ENCODE data around the gene ESRP2.

The ESRP2 gene

DNA sequence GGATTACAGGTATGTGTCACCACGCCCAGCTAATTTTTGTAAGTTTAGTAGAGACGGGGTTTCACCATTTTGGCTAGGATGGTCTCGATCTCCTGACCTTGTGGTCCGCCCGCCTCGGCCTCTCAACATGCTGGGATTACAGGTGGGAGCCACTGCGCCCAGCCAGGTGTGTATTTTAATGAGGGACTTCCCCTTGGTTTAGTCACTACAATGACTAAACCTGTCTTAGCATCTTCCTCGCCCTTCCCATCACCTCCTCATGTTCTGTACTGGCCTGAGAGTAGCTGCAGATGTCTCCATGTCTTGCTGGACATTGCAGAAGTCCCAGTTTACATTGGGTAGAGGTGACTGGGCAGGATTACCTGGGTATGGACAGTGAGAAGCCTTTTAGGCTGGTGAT lies 38.0 kb upstream of the ESRP2 start:
- Histone ChIP-seq H3K27ac (ENCODE audit: low read depth, low read length) (no peak overlapping the region), H3K4me3 (ENCODE audit: low read length) (no peak overlapping the region), H3K9me3 (ENCODE audit: insufficient read depth, low read depth, low read length) (no peaks in the 10 kb centered on the region), H3K9ac (ENCODE audit: low read depth, low read length) (no peak overlapping the region), H3K36me3 (ENCODE audit: insufficient read depth, low read length) (peaks cover 21% of the 10 kb centered on the region), H3K27me3 (ENCODE audit: insufficient read depth, low read length) (no peaks in the 10 kb centered on the region), H3K4me1 (ENCODE audit: insufficient read depth, low read length) (no peaks in the 10 kb centered on the region; the same call in 1 of the 2 replicates)
- 93% methylated on average over 8 of the region's 8 CpGs for WGBS

DNA sequence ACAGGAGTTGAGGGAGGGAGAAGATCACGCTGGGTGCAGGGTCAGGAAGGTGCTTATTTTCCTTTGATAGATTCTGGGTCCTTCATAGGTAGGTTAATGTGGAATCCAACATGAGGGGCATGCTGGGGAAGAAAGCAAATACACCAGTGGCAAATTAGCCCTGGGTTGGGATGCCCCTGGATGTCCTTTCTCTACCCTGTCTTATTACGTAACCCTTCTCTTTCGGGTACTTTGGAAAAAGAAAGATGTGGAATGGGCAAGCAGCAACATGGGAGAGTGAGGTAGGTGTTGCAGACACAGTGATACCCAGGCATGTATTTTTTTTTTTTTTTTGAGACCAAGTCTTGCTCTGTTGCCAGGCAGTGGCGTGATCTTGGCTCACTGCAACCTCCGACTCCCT lies 37.5 kb upstream of the ESRP2 start:
- Histone ChIP-seq H3K9ac (ENCODE audit: low read depth, low read length) (no peak overlapping the region), H3K27ac (ENCODE audit: low read depth, low read length) (no peak overlapping the region), H3K27me3 (ENCODE audit: insufficient read depth, low read length) (no peaks in the 10 kb centered on the region), H3K4me3 (ENCODE audit: low read length) (no peak overlapping the region), H3K9me3 (ENCODE audit: insufficient read depth, low read depth, low read length) (no peaks in the 10 kb centered on the region), H3K36me3 (ENCODE audit: insufficient read depth, low read length) (peaks cover 21% of the 10 kb centered on the region), H3K4me1 (ENCODE audit: insufficient read depth, low read length) (peaks cover under 1% of the 10 kb centered on the region)
- 97% methylated on average over 5 of the region's 5 CpGs for WGBS

DNA sequence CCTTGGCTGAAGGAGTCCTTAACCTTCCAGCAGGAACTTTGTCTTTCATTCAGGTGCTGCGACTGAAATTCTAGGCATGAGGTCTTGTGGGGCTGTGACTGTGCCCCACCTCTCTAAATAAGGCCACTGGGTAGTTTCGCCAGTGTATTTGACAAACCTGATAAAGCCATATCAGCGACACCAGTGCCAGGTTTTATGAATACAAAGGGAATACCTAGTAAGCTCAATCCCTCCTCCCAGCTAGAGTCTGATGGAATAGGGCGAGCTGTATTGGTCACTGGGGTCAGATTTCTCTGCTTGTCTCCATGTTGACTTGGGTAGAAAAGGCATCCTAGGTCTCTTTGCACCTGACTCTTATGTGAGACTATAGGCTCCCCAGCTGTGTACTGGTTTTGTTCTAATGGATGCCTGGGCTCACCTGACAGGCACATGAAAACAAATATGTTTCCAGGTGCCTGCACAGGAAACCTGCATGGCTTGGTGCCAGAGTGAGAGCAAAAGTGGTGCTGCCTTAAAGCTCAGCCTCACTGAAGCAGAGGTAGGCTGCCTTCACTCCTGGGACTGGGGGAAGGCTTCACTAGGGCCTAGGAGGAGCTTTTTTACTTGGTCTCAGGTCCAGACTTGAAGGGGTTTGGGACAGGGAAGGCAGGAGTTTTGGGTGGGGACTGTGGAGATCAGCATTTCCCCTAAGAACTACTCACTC lies 36.7 kb upstream of the ESRP2 start:
- Histone ChIP-seq H3K27ac (ENCODE audit: low read depth, low read length) (no peak overlapping the region), H3K9ac (ENCODE audit: low read depth, low read length) (no peak overlapping the region), H3K4me1 (ENCODE audit: insufficient read depth, low read length) (peaks cover 9% of the 10 kb centered on the region), H3K4me3 (ENCODE audit: low read length) (no peak overlapping the region), H3K27me3 (ENCODE audit: insufficient read depth, low read length) (no peaks in the 10 kb centered on the region), H3K36me3 (ENCODE audit: insufficient read depth, low read length) (peaks cover 21% of the 10 kb centered on the region), H3K9me3 (ENCODE audit: insufficient read depth, low read depth, low read length) (no peaks in the 10 kb centered on the region)
- WGBS: 87% methylated on average over 4 of the region's 4 CpGs

DNA sequence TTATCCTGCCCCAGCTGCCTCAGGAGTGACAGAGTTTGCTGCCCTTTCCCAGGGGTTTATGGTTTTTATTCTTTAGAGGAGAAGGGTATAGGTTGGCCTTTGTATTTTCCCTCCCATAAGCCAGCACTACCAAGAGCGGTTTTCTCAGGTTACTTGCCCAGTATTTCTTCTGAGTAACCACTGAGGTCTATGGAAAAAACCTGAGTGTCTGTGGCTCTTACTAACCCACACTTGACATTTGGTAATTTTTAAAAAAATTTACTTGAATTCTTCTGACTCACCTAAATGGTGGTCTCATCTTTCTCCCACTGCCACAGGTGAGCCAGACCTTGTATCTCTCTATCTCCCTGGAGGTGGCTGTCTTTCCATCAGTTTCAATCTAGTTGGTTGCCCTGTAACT lies 34.4 kb upstream of the ESRP2 start:
- Histone ChIP-seq H3K4me1 (ENCODE audit: insufficient read depth, low read length) (peaks cover 17% of the 10 kb centered on the region), H3K36me3 (ENCODE audit: insufficient read depth, low read length) (peaks cover 18% of the 10 kb centered on the region), H3K27ac (ENCODE audit: low read depth, low read length) (no peak overlapping the region), H3K9ac (ENCODE audit: low read depth, low read length) (no peak overlapping the region), H3K9me3 (ENCODE audit: insufficient read depth, low read depth, low read length) (no peaks in the 10 kb centered on the region), H3K4me3 (ENCODE audit: low read length) (no peak overlapping the region), H3K27me3 (ENCODE audit: insufficient read depth, low read length) (peaks cover 3% of the 10 kb centered on the region; the same call in 1 of the 2 replicates)
- WGBS: 67% methylated on average over 1 of the region's 1 CpG

DNA sequence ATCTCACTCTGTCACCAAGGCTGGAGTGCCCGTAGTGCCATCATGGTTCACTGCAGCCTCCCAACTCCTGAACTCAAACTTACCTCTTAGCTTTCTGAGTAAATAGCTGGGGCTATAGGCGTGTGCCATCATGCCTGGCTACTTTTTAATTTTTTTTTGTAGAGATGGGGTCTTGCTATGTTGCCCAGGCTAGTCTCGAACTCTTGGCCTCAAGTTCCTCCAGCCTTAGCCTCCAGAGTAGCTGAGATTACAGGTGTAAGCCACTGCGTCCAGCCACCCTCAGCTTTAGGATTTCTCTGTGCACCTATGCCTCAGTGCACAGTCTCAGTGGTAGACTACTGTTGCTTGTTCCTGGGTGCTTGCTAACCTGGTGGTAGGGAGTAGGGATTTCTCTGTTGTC lies 33.9 kb upstream of the ESRP2 start:
- Histone ChIP-seq H3K36me3 (ENCODE audit: insufficient read depth, low read length) (peaks cover 13% of the 10 kb centered on the region), H3K9ac (ENCODE audit: low read depth, low read length) (no peak overlapping the region), H3K27ac (ENCODE audit: low read depth, low read length) (no peak overlapping the region), H3K4me3 (ENCODE audit: low read length) (no peak overlapping the region), H3K4me1 (ENCODE audit: insufficient read depth, low read length) (peaks cover 17% of the 10 kb centered on the region), H3K9me3 (ENCODE audit: insufficient read depth, low read depth, low read length) (no peaks in the 10 kb centered on the region), H3K27me3 (ENCODE audit: insufficient read depth, low read length) (peaks cover 6% of the 10 kb centered on the region; the same call in 1 of the 2 replicates)
- 92% methylated on average over 4 of the region's 4 CpGs for WGBS

DNA sequence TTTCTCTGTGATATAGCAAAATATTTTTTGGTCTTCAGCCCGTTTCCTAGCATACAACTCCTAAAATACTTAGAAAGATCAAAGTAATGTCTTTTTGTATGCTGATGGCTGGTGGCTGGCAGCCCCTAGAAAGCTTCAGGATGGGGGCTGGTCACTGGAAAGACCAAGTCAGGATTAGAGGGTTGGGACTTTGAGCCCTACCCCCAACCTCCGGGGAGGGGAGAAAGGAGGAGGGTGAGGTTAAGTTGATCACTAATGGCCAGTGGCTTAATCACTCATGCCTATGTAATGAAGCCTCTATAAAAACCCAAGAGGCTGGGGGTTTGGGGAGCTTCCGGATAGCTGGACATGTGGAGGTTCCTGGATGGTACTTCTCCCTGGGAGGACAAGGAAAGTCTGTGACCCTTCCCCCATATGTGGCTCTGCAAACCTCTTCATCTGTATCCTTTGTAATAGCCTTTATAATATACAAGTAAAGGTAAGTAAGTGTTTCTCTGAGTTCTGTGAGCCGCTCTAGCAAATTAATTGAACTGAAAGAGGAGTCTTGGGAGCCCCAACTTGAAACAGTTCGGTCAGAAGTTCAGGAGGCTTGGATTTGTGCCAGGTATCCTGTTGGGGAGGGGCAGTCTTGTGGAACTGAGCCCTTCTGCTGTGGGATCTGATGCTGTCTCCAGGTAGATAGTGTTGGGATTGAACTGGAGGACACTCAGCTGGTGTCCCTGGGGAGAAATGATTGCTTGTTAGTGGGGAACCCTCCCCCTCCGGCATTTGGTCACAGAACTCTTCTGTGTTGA lies 31.9 kb upstream of the ESRP2 start:
- H3K4me3 ChIP-seq (ENCODE audit: low read length): peak overlapping the region; percentile 24
- H3K27ac ChIP-seq (ENCODE audit: low read depth, low read length): peak overlapping the region; percentile 3; the same call in 1 of the 2 replicates
- no peak overlapping the region for H3K9ac ChIP-seq (ENCODE audit: low read depth, low read length)
- H3K36me3 ChIP-seq (ENCODE audit: insufficient read depth, low read length): no peaks in the 10 kb centered on the region
- WGBS: 38% methylated on average over 4 of the region's 6 CpGs
- no peaks in the 10 kb centered on the region for H3K9me3 ChIP-seq (ENCODE audit: insufficient read depth, low read depth, low read length)
- peaks cover 17% of the 10 kb centered on the region for H3K4me1 ChIP-seq (ENCODE audit: insufficient read depth, low read length)
- peaks cover 12% of the 10 kb centered on the region; the same call in 1 of the 2 replicates for H3K27me3 ChIP-seq (ENCODE audit: insufficient read depth, low read length)

DNA sequence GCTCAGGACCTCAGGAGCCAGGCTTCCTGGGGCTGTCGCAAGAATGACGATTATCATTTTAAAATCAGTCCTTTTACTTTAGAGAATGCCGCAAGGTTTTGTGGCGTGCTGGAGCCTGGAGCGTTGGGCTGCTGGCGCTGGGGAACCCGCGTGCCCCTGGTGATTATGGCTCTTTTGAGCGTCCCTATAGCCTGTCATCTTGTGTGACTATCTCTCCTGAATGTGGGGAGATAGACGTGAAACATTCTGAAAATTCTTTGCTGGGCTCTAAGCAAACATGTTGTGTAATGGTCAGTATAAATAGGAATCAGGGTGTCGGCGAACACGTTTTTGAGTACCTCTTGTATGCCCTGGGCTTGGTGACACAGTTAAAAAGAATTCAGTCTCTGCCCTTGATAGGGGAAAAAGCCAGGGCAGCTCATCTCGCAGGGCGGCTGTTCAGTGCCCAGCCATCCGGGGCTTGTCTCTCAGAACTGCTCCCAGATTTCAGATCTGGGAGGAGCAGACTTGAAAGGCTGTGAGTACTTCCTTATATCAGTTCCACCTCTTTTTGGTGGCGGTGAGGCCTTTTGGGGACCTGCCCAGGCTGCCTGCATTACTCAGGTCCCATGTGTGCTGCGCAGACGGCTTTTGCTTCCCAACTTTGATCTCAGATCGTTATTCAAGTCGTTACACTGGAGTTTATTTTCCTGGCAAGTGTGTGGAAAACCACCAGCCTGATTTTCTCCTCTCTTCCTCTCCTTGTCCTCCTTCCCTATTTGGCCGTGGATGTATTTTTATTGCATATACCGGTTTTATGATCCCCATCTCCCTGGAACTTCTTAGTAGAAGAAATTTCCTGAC lies 29.4 kb upstream of the ESRP2 start:
- H3K27me3 ChIP-seq (ENCODE audit: insufficient read depth, low read length): peaks cover 12% of the 10 kb centered on the region; the same call in 1 of the 2 replicates
- no peaks in the 10 kb centered on the region for H3K9me3 ChIP-seq (ENCODE audit: insufficient read depth, low read depth, low read length)
- H3K9ac ChIP-seq (ENCODE audit: low read depth, low read length): peak overlapping the region; percentile 91
- H3K27ac ChIP-seq (ENCODE audit: low read depth, low read length): peak overlapping the region; percentile 39; the same call in 1 of the 2 replicates
- H3K4me1 ChIP-seq (ENCODE audit: insufficient read depth, low read length): peaks cover 17% of the 10 kb centered on the region
- 14% methylated on average over 22 of the region's 23 CpGs for WGBS
- H3K36me3 ChIP-seq (ENCODE audit: insufficient read depth, low read length): no peaks in the 10 kb centered on the region
- peak overlapping the region; percentile 85 for H3K4me3 ChIP-seq (ENCODE audit: low read length)

DNA sequence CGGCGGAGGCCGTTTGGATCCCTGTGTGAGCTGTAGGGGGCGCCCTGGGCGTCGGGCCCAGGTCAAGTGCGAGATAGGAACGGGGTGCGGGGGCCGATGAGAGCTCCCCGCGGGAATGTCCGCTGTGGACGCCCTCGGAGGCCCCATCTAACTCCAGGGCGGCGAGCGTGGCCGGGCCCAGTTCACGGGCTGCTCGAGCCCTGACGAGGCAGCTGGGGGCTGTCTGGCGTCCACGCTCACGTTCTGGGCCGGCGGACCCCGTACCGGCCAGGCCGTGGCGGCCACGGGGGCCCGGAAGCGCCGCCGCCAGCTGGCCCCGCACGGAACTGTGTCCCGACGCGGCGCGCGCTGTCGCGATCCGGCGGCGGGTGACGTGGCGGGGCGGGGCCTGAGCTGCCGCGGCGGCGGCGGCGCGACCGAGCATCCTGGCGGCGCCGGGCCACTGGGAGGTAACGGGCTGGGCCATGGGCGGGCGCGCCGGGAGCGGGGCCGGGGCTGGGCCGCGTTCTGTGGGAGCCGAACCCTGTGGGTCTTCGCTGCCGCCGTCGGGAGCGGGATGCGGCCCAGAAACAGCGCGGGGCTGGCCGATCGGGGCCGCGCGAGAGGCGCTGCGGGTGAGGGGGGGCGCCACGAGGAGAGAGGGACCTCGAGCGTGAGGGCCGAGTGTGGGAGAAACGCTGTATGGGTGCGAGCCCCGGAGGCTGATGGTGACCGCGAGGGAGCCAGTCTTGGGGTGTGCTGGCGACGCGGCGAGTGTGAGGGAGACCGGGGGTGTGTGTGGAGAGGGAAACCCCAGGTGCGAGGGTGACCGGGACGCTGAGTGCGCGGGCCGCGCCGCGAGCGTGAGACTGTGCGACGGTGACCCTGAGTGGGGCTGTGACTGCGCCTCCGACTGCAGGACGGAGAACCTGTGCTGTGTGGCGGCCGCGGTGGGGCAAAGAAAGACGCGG lies 28.5 kb upstream of the ESRP2 start, which contains the start of gene SLC7A6:
Gene SLC7A6, plus strand, starts transcription at position 399 of the 950 bp plus-strand sequence. CDS start 10,201 bp downstream, outside the sequence.
- Histone ChIP-seq H3K4me1 (ENCODE audit: insufficient read depth, low read length) (peaks cover 17% of the 10 kb centered on the region), H3K27me3 (ENCODE audit: insufficient read depth, low read length) (peaks cover 12% of the 10 kb centered on the region; the same call in 1 of the 2 replicates), H3K9me3 (ENCODE audit: insufficient read depth, low read depth, low read length) (no peaks in the 10 kb centered on the region), H3K4me3 (ENCODE audit: low read length) (peak within 1 kb of the TSS; percentile 85), H3K9ac (ENCODE audit: low read depth, low read length) (peak within 1 kb of the TSS; percentile 91), H3K36me3 (ENCODE audit: insufficient read depth, low read length) (no peaks in the 10 kb centered on the region), H3K27ac (ENCODE audit: low read depth, low read length) (peak within 1 kb of the TSS; percentile 39; the same call in 1 of the 2 replicates)
- WGBS: under 1% methylated on average over 123 of the region's 123 CpGs

DNA sequence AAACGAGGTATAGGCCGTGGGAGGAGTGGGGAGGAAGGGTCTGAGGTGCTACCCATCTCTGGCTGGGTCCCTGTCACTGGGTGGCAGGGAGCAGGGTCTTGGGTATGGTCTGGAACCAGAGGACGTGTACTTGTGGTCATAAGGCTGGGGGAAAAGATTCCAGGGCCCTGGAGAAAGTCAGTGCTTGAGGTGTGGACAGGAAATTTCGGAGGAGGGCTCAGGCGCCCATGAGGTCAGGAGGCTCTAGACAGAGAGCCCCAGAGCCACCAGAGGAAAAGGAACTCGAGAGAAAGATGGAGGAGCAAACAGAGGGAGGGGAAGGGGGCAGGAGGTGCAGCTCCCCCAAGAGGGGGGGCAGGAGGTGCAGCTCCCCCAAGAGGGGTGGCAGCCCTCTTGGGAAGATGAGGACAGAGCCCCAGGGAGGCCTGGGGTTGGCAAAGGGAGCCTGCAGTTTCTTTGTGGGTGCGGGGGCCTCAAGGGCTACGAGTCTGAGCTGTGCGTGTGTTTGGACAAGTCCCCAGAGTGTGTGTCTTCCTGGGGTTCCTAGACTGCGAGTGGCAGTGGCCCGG lies 27.7 kb upstream of the ESRP2 start:
- H3K27me3 ChIP-seq (ENCODE audit: insufficient read depth, low read length): peaks cover 12% of the 10 kb centered on the region; the same call in 1 of the 2 replicates
- H3K9me3 ChIP-seq (ENCODE audit: insufficient read depth, low read depth, low read length): no peaks in the 10 kb centered on the region
- H3K4me1 ChIP-seq (ENCODE audit: insufficient read depth, low read length): peaks cover 17% of the 10 kb centered on the region
- WGBS: 48% methylated on average over 11 of the region's 11 CpGs
- H3K36me3 ChIP-seq (ENCODE audit: insufficient read depth, low read length): no peaks in the 10 kb centered on the region
- H3K9ac ChIP-seq (ENCODE audit: low read depth, low read length): peak overlapping the region; percentile 91
- H3K27ac ChIP-seq (ENCODE audit: low read depth, low read length): no peak overlapping the region
- peak overlapping the region; percentile 85 for H3K4me3 ChIP-seq (ENCODE audit: low read length)
